ENCODE data around the gene TMEM101.

The TMEM101 gene

GRCh38 chr17:44006598-44007345, 8.0 kb downstream of the TMEM101 start (continued):
- TF ChIP-seq ZSCAN30 (tag by site-specific recombination; IDR thresholded peaks at IDR 0.05) (0 out of 2 replicates have a peak, but pooled peaks have one; percentile 34), ZNF248 (tag by site-specific recombination; IDR thresholded peaks at IDR 0.05) (no peak), ZNF513 (tag by site-specific recombination; IDR thresholded peaks at IDR 0.05) (no peak), ZNF138 (tag by site-specific recombination; IDR thresholded peaks at IDR 0.05; ENCODE audit: borderline replicate concordance) (no peak), ZNF362 (tag by site-specific recombination; IDR thresholded peaks at IDR 0.05) (no peak), TSHZ1 (tag by site-specific recombination; IDR thresholded peaks at IDR 0.05; ENCODE audit: borderline replicate concordance) (no peak), ZNF639 (tag by site-specific recombination; IDR thresholded peaks at IDR 0.05) (no peak), CTCF (tag by site-specific recombination; IDR thresholded peaks at IDR 0.05) (peak; percentile 61), GLIS1 (tag by site-specific recombination; IDR thresholded peaks at IDR 0.05) (peak; percentile 77), ZNF777 (tag by site-specific recombination; IDR thresholded peaks at IDR 0.05; ENCODE audit: borderline replicate concordance) (no peak; the same call in 1 of the 2 replicates), ZNF112 (tag by site-specific recombination; IDR thresholded peaks at IDR 0.05) (no peak), ZBTB20 (tag by site-specific recombination; IDR thresholded peaks at IDR 0.05) (no peak), YY1 (tag by site-specific recombination; IDR thresholded peaks at IDR 0.05) (peak; percentile 58; the same call in 1 of the 2 replicates), ZBTB11 (tag by site-specific recombination; conservative IDR thresholded peaks at IDR 0.05; ENCODE audit: low read depth) (peak; percentile 42; the same call in 1 of the 2 replicates), WT1 (tag by site-specific recombination; IDR thresholded peaks at IDR 0.05) (no peak; the same call in none of the 2 replicates), ZNF624 (tag by site-specific recombination; IDR thresholded peaks at IDR 0.05) (no peak), KLF10 (tag by site-specific recombination; IDR thresholded peaks at IDR 0.05) (peak; percentile 49; the same call in 1 of the 2 replicates)
